ENCODE measurements around the gene NACA. TPM values are rescaled to one million over a fixed set of nuclear protein-coding genes. Genes with fewer than 3 reads are reported as not detected.

The NACA gene
- total and polyA plus RNA-seq, 2 of the 13 experiments (the other 11 are each of a cell fraction or from before 2014, with no cell fraction given), result 799 to 1,700 TPM

GRCh38 chr12:56687223-56688128 lies 37.6 kb downstream of the NACA start:
- no peak for FAIRE-seq
- Histone ChIP-seq H3K79me2 (ENCODE audit: insufficient read depth, low read length) (peaks cover 51% of the 10 kb centered on the region), H3K4me3 (replicated peaks in 1 of 3; ENCODE audit: insufficient read depth in 1 of 3, low read depth in 2 of 3, low read length in 3 of 3) (peak overlapping the region; percentile 96 to 98 (median 98)), H3K4me2 (ENCODE audit: low read depth, low read length) (peak overlapping the region; percentile 78), H3K4me1 (ENCODE audit: insufficient read depth, low read length) (peaks cover 25% of the 10 kb centered on the region), H3K9me3 (ENCODE audit: low read length) (no peaks in the 10 kb centered on the region), H2AFZ (ENCODE audit: low read length) (no peak overlapping the region), H3K27me3 (ENCODE audit: control insufficient read depth in 1 of 2, insufficient read depth in 2 of 2, low read length in 2 of 2) (no peaks in the 10 kb centered on the region; a peak in 1 of 5 replicates), H3K9ac (ENCODE audit: insufficient read depth, low read depth, low read length) (peak overlapping the region; percentile 100), H4K20me1 (ENCODE audit: insufficient read depth, low read length) (peaks cover 31% of the 10 kb centered on the region), H3K36me3 (replicated peaks in 1 of 2; ENCODE audit: control insufficient read depth in 1 of 2, insufficient read depth in 2 of 2, low read length in 2 of 2) (no peaks in the 10 kb centered on the region; a peak in 1 of 5 replicates), H3K27ac (ENCODE audit: extremely low read length, insufficient read depth, low read length) (peak overlapping the region; percentile 99)
- DNase-seq (ENCODE audit: low spot score), result no peak
- intact Hi-C loops (cut with micrococcal nuclease; ENCODE audit: unreplicated experiment), result loop anchor here (1.0 kb wide), 1 partner anchor 38 kb away; the partner anchor contains the start of gene NACA
- ATAC-seq, result peak; percentile 61
- BruUV-seq (replicated peaks), result TSS peak; percentile 63
- in situ Hi-C loops (cut with HindIII; ENCODE audit: extremely low pct_ligation_motif_present, low pct_unique_long_range_greater_than_20kb), result loop anchor here (5.0 kb wide), 1 partner anchor 40 kb away; the partner anchor contains the start of gene NACA
- 1% methylated on average over 24 of the region's 62 CpGs for WGBS (ENCODE audit: low lambda C conversion rate)
- POLR2A ChIA-PET, result interaction anchor here (0.6 to 3.5 kb wide), 33 partner anchors 8 to 465 kb away, joined by 3 to 42 read pairs (median 4); partner anchors contain the start of genes ATP5F1B, LRP1, NACA and NEMP1
- CTCF ChIA-PET (ENCODE audit: low intra/inter-chr PET ratio, low total read pairs), result no interaction called here
- TF ChIP-seq ZNF496 (CRISPR knock-in tag; IDR thresholded peaks at IDR 0.05; ENCODE audit: insufficient replicate concordance), result no peak
- TF ChIP-seq ZFAT (CRISPR knock-in tag; conservative IDR thresholded peaks at IDR 0.05), result 0 out of 2 replicates have a peak, but pooled peaks have one; percentile 59
- TF ChIP-seq ZNF557 (CRISPR knock-in tag; IDR thresholded peaks at IDR 0.05), result no peak
- no peak for TF ChIP-seq GRHL1 (CRISPR knock-in tag; conservative IDR thresholded peaks at IDR 0.05)
- TF ChIP-seq TFDP2 (CRISPR knock-in tag; IDR thresholded peaks at IDR 0.05), result no peak
- TF ChIP-seq ZMYM3 (CRISPR knock-in tag; IDR thresholded peaks at IDR 0.05), result no peak
- TF ChIP-seq ZSCAN20 (CRISPR knock-in tag; IDR thresholded peaks at IDR 0.05; ENCODE audit: borderline replicate concordance), result no peak
- no peak for TF ChIP-seq SAFB2 (CRISPR knock-in tag; IDR thresholded peaks at IDR 0.05; ENCODE audit: borderline replicate concordance, low read depth)
- no peak for TF ChIP-seq THAP11 (CRISPR knock-in tag; IDR thresholded peaks at IDR 0.05)
- no peak for TF ChIP-seq KLF9 (CRISPR knock-in tag; IDR thresholded peaks at IDR 0.05; ENCODE audit: low read depth)
- TF ChIP-seq ZNF773 (CRISPR knock-in tag; IDR thresholded peaks at IDR 0.05; ENCODE audit: borderline replicate concordance), result no peak
- peak; percentile 16; the same call in 1 of the 2 replicates for TF ChIP-seq HOXA5 (CRISPR knock-in tag; IDR thresholded peaks at IDR 0.05)
- TF ChIP-seq ZBTB4 (CRISPR knock-in tag; IDR thresholded peaks at IDR 0.05; ENCODE audit: borderline replicate concordance), result no peak
- peak; percentile 55; the same call in 1 of the 2 replicates for TF ChIP-seq SALL2 (CRISPR knock-in tag; IDR thresholded peaks at IDR 0.05)
- TF ChIP-seq TEAD2 (CRISPR knock-in tag; IDR thresholded peaks at IDR 0.05), result no peak
- TF ChIP-seq SRSF4 (IDR thresholded peaks at IDR 0.05; ENCODE audit: low read depth, low read length, poor library complexity, severe bottlenecking), result no peak
- no peak; the same call in 1 of the 2 replicates for TF ChIP-seq SATB2 (CRISPR knock-in tag; IDR thresholded peaks at IDR 0.05)
